GM10266 (cell line): ENCODE measurements around the gene L3HYPDH.
"Not testable (repeated sequence)": the region's sequence is repeated elsewhere in the genome, so short reads cannot be mapped to it uniquely, and the experiment has no call there.

ENCODE experiments used
- DNase-seq: peaks from one replicate; pipeline ENCODE4 v3.0.0; 2012; ENCODE audit errors: extremely low spot score
- TF ChIP-seq, protein P1 (sequence below): IDR thresholded peaks from 2 replicates; pipeline ENCODE4 v1.5.1; 2012; ENCODE audit warnings: mild to moderate bottlenecking, low read depth; ENCODE audit not compliant: control insufficient read depth, insufficient read depth; ENCODE audit errors: missing control alignments

Gene L3HYPDH

DNA sequence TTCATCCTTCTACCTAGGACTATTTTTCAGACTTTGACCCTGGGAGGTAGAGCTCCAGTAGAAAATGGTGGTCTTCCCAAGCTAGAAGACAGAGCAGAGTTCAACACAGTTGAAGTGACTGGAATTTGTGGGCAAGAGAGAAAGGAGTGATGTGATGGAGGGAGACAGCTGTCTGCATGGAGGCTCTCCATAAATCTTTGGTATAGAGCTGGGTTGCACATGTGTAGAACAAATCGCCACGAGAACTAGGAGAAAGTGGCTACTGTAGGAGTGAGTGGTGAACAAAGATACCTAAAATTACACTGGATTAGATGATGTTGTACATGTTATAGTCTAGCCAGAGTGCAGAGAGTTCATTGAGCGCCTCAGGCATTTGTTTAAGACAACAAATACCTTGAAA, 33.5 kb downstream of the L3HYPDH start:
- TF ChIP-seq, protein P1, sequence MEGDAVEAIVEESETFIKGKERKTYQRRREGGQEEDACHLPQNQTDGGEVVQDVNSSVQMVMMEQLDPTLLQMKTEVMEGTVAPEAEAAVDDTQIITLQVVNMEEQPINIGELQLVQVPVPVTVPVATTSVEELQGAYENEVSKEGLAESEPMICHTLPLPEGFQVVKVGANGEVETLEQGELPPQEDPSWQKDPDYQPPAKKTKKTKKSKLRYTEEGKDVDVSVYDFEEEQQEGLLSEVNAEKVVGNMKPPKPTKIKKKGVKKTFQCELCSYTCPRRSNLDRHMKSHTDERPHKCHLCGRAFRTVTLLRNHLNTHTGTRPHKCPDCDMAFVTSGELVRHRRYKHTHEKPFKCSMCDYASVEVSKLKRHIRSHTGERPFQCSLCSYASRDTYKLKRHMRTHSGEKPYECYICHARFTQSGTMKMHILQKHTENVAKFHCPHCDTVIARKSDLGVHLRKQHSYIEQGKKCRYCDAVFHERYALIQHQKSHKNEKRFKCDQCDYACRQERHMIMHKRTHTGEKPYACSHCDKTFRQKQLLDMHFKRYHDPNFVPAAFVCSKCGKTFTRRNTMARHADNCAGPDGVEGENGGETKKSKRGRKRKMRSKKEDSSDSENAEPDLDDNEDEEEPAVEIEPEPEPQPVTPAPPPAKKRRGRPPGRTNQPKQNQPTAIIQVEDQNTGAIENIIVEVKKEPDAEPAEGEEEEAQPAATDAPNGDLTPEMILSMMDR, result no peak
- DNase-seq, result no peak

- not testable (repeated sequence) for DNase-seq
Measured at GRCh38 chr14:59448673-59449072, 35.5 kb downstream of the L3HYPDH start.

DNA sequence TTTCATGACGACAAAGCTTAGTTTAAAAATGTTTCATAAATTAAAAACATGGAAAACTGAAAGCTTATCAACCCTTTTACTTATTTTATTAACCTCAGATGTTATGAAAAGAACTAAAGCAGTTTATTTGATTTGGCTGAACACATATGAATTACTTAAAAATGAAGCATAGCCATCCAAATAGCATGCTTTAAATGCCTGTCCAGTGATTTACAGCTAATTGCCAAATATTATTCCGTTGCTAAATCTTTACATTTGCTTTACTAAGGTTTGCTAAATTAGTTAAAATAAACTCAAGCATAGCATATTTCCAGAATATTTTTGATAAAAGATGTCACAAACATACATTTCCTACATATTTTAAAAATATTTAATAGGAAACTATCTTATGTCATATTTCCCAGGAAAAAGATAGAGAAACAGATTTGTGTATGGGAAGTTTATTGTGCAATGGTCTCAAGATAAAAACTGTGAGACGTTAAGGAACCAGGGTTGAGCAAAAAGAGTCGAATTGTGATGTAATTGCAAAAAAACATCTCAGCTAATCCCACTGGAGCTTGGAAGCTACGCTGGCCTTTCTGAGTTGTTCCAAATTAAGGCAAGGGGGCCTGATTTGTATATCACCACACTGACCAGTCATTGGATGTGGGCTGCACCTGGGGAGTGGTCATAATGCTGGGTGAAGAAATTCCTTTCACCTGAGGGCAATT, 44.8 kb downstream of the L3HYPDH start:
- no peak for DNase-seq
- TF ChIP-seq, protein P1, result no peak

DNA sequence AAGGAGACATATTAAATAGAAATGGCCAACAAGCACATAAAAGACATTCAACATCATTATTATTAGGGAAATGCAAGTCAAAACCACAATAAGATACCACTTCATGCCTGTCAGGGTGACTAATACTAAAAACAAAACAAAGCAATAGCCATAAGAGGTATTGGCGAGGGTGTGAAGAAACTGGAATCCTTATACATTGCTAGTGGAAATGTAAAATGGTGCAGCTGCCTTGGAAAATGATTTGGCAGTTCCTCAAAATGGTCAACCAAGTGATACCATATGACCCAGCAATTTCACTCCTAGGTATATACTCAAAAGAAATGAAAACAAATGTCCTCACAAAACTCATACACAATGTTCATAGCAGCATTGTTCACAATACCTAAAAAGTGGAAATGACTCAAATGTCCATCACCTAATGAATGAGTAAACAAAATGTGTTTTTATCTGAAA, 46.0 kb downstream of the L3HYPDH start:
- TF ChIP-seq, protein P1, result no peak
- DNase-seq, result no peak

GRCh38 chr14:59435987-59436386, 48.2 kb downstream of the L3HYPDH start:
- DNase-seq, result no peak
- TF ChIP-seq, protein P1, result no peak

- TF ChIP-seq, protein P1, result no peak
- DNase-seq, result no peak
Measured at GRCh38 chr14:59435101-59435500, 49.1 kb downstream of the L3HYPDH start.

- TF ChIP-seq, protein P1, result no peak
Measured at GRCh38 chr14:59429790-59430189, 54.4 kb downstream of the L3HYPDH start.

More at GRCh38 chr14:59429790-59430189, 54.4 kb downstream of the L3HYPDH start:
- DNase-seq, result no peak
